Measurements from ENCODE around the gene CLTCL1.

CLTCL1 gene

DNA sequence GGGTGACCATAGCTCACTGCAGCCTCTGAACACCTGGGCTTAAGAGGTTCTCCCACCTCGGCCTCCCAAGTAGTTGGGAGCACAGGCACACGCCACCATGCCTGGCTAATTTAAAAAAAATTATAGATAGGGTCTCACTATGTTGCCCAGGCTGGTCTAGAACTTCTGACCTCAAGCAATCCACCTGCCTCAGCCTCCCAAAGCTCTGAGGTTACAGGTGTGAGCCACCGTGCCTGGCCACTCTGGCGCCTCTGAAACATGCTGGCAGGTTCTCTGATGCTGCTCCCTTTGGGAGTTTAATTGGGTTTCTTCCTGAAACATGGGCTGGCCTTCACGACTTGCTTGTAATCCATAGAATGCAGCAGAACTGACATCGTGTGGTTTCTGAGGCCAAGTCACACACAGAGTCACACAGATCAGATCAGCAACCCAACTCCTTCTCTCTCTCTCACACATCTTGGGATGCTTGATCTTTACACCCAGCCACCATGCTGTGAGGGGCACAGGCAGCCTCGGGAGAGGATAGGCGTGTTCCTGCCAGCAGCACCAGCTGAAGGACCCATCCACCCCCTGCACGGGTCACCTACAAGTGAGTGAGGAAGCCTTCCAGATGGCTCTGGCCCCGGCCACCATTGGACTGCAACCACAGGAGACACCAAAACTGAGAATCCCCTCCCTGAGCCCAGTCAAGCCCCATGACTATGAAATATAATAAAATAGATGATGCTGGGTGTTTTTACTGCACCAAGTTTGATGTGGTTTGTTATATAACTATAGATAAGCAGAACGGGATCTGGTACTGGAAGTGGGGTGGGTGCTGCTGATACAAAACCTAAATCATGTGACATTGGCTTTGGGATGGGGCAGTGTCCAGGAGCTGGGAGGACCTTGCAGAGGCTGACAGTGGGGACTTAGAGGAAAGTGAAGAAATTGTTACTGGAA is 138.3 kb downstream of the CLTCL1 start:
- no peak for DNase-seq (ENCODE audit: low read depth in 2 of 2)
- TF ChIP-seq, protein P1, sequence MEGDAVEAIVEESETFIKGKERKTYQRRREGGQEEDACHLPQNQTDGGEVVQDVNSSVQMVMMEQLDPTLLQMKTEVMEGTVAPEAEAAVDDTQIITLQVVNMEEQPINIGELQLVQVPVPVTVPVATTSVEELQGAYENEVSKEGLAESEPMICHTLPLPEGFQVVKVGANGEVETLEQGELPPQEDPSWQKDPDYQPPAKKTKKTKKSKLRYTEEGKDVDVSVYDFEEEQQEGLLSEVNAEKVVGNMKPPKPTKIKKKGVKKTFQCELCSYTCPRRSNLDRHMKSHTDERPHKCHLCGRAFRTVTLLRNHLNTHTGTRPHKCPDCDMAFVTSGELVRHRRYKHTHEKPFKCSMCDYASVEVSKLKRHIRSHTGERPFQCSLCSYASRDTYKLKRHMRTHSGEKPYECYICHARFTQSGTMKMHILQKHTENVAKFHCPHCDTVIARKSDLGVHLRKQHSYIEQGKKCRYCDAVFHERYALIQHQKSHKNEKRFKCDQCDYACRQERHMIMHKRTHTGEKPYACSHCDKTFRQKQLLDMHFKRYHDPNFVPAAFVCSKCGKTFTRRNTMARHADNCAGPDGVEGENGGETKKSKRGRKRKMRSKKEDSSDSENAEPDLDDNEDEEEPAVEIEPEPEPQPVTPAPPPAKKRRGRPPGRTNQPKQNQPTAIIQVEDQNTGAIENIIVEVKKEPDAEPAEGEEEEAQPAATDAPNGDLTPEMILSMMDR (IDR thresholded peaks at IDR 0.05; ENCODE audit: low read depth, low read length), result no peak
- H3K4me3 ChIP-seq (replicated peaks in 1 of 2; ENCODE audit: low read depth in 2 of 2, low read length in 2 of 2), result no peak overlapping the region

DNA sequence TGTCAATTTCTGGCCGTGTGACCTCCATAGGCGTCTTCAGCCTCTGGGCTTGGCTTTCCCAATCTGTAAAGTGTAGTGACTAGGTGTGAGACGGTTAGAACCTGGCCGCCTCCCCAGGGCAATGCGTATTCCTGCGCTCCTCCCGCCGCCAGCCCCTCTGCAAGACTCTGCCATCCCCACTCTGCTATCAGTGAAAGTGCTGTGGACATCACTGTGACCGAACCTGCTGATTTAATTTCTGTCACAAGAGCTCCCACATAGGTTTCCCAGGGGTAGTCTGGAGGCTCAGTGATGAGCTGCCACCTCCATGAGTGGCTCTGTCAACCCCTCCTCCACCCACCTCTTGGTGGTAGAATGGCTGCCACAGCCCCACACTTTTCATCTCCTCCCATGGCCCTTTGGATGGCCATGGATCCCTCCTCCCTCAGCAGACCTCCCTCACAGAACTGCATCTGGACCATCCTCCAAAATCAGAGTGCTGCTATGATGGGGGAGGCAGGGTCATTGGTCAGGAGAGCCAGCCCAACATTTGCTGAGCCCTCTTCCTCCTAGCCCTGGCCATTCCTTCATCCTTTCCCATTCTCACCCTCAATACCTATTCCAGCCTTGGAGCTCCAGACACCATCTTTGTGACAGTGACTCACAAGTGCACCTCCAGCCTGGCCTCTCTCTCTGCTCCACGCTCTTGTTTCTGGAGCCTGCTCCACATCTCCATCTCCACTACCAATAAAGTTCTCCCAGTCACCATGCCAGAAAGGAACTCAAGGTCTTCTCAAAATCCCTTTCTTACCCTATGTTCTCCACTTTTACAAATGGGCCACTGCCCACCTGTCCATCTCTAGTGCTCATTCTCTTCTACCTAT is 140.0 kb downstream of the CLTCL1 start:
- DNase-seq (ENCODE audit: low read depth in 2 of 2), result no peak
- TF ChIP-seq, protein P1 (IDR thresholded peaks at IDR 0.05; ENCODE audit: low read depth, low read length), result no peak
- H3K4me3 ChIP-seq (replicated peaks in 1 of 2; ENCODE audit: low read depth in 2 of 2, low read length in 2 of 2), result no peak overlapping the region

DNA sequence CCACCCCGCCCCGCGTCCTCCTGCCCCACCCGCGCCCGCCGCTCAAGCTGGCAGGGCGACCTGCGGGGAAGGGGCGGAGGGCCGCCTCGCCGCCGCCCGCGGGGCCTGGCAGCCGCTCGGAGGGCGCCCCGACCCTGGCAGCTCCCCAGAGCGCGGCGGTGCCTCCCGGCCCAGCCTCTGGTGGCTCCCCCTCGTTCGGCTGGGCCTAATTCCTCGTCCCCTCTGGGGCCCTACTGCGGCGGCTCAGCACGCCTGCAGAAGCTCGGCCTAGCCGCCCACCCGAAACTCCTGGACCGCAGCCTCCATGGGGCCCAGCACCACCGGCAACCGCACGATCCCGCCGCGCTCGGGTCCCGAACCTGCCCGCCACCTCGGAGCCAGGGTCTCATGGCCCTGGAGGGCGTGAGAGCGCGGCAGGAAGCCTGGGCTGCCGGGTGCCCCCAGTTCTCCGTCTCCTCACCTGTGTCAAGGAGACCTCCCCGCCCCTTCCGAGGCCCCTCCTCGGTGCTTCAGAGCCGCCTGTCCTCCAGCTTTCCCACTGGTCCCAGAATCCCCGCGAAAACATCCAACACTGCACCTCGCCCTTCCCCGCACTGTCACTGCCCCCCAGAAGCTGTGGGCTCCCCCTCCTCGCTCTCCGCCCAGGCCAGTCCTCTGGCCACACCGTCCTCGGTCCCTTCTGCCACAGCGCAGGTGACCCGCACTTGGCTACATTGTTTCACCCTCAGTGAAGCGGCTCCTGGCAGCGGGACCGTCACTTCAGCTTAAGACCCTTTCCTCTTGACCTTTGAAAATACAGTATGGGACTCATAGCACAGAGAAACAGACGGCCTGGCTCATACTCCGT is 140.8 kb downstream of the CLTCL1 start:
- TF ChIP-seq, protein P1 (IDR thresholded peaks at IDR 0.05; ENCODE audit: low read depth, low read length), result no peak
- no peak for DNase-seq (ENCODE audit: low read depth in 2 of 2)

DNA sequence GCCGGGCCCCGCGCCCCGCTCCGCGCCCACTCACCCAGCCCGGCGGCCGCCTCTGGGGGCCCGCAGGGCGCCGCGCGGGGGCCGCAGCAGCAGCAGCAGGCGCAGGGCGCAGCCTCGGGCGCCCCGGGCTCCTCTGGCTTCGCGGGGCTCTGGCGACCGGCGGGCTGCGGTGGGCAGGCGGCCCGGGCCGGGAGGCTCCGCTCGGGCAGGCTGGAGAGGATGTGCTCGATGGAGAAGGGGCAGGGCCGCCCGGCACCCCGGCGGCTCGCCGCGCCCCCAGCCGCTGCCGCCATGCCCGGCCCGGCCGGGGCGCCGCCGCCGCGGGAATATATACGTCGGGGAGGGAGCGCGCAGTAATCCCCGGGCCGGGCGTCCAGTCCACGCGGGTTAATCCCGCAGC is 141.5 kb downstream of the CLTCL1 start, which contains the start of gene GSC2:
Gene GSC2 (minus strand): TSS at position 302 of the 400 bp plus-strand sequence. CDS start 9 bp downstream, at position 293.
- no peak for DNase-seq (ENCODE audit: low read depth in 2 of 2)
- H3K4me3 ChIP-seq (replicated peaks in 1 of 2; ENCODE audit: low read depth in 2 of 2, low read length in 2 of 2), result no peak within 1 kb of the TSS
- TF ChIP-seq, protein P1 (IDR thresholded peaks at IDR 0.05; ENCODE audit: low read depth, low read length), result no peak

More for the DNA sequence above, 140.8 kb downstream of the CLTCL1 start:
- no peak overlapping the region for H3K4me3 ChIP-seq (replicated peaks in 1 of 2; ENCODE audit: low read depth in 2 of 2, low read length in 2 of 2)

DNA sequence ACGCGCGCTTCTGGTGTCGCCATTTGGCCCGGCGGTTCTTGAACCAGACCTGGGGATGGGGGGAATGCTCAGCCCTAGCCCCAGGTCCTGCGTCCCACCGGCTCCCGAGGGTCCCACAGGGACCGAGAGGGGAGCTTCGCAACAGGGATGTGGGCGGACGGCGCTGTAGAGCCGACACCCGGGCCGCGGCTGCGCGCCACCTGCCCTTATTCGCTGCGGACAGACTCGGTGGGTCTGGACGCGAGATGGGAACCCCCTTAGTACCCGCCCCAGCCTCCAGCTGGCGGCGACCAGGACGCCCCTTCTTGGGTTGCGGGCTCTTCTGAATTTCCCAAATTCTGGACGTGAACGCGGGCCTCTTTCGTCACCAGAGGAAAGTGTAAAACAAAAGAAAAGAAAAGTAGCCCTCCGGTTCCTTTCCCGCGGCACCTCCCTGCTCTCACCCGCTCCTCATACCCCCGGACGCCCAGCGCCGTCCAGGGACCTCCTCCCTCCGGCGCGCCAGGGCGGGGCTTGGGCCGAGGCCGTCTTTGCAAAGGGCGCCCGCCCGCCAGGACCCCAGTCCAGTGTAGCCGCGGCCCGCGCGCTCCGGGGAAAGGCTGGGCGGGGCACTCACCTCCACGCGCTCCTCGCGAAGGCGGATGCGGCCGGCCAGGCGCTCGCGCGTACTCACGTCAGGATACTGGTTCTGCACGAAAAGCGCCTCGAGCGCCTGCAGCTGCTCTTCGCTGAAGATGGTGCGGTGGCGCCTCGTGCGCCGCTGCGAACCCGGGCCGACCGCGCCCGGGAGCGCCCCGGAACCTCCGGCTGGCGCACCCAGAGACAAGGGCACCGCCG is 142.3 kb downstream of the CLTCL1 start:
- DNase-seq (ENCODE audit: low read depth in 2 of 2), result no peak
- TF ChIP-seq, protein P1 (IDR thresholded peaks at IDR 0.05; ENCODE audit: low read depth, low read length), result no peak
- H3K4me3 ChIP-seq (replicated peaks in 1 of 2; ENCODE audit: low read depth in 2 of 2, low read length in 2 of 2), result no peak overlapping the region

Measured in cardiac fibroblast (primary cell).